ENCODE measurements around the gene CYP39A1.

- TF ChIP-seq CTCF (IDR thresholded peaks at IDR 0.05) (no peak), EP300 (IDR thresholded peaks at IDR 0.05) (no peak), POLR2A (IDR thresholded peaks at IDR 0.05) (no peak)
These were observed 15.5 kb downstream of the CYP39A1 start for GRCh38 chr6:46637145-46637544.
